Measurements from ENCODE around the gene URB1.

URB1 gene

DNA sequence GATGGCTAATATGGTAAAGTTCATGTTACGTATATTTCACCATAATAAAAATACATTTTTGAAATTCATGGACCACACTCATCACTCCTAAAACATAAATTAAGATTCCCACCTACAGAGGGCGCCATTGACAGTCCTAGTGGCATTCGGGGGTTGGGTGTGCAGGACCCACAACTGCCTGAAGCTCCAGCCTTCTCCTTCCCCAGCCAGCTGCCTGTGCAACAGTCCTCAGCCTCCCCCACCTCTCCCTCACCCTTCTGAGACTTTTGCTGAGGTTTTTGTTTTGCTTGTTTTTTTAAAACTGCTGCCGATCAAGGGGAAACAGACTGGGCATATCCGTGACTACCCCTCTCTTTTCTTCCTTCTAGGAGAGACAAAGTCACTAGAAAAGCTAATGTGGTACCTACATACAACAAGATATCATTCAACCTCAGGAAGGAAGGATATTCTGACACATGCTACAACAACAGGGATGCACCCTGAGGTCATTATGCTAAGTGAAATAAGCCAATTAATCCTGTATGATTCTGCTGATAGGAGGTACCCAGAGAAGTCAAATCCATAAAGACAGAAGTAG, 10.5 kb upstream of the URB1 start:
- TF ChIP-seq, protein P1, sequence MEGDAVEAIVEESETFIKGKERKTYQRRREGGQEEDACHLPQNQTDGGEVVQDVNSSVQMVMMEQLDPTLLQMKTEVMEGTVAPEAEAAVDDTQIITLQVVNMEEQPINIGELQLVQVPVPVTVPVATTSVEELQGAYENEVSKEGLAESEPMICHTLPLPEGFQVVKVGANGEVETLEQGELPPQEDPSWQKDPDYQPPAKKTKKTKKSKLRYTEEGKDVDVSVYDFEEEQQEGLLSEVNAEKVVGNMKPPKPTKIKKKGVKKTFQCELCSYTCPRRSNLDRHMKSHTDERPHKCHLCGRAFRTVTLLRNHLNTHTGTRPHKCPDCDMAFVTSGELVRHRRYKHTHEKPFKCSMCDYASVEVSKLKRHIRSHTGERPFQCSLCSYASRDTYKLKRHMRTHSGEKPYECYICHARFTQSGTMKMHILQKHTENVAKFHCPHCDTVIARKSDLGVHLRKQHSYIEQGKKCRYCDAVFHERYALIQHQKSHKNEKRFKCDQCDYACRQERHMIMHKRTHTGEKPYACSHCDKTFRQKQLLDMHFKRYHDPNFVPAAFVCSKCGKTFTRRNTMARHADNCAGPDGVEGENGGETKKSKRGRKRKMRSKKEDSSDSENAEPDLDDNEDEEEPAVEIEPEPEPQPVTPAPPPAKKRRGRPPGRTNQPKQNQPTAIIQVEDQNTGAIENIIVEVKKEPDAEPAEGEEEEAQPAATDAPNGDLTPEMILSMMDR (IDR thresholded peaks at IDR 0.05): peak; percentile 57

DNA sequence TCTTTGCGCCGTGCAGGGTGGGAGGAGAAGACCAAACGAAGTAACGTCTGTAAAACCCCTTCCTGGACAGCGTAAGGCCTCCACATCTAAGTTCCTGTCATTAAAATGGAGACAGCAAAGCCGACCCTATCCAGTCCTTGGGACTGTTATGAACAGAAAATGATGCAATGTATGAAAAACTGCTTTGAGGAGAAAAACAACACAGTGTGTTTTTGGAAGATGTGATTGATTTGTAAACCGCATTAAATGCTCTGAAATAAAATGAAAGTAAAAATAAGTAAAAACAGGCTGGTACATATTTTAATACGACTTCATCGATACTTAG, 827 bp upstream of the URB1 start:
- TF ChIP-seq, protein P1 (IDR thresholded peaks at IDR 0.05): no peak

DNA sequence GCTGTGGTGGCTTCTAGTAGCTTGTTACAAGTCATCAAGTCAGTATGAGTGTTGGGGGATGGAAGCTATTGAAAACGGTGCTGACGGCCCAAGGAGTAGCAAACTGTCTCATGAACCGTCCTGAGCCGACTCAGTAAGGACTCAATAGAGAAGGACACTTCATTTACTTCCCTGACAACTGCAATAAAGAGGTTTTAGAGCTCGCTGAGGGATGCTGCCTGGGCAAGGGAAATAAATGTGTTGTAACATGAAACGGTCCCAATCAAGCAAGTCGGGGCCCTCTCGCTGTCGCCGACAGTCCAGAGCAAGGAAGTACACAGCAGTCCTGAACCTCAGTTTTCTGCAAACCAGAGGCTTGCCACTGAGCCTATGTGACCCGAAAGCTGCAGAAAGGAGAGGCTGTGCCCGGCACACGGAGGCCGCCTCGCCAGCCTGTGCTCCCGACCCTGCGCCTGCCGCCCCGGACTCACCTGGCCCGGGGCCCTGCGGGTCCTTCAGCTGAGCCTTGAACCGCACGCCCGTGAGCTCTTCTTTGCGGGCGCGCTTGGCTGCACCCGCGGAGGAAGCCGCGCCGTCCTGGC, 423 bp downstream of the URB1 start:
- TF ChIP-seq, protein P1 (IDR thresholded peaks at IDR 0.05): no peak

DNA sequence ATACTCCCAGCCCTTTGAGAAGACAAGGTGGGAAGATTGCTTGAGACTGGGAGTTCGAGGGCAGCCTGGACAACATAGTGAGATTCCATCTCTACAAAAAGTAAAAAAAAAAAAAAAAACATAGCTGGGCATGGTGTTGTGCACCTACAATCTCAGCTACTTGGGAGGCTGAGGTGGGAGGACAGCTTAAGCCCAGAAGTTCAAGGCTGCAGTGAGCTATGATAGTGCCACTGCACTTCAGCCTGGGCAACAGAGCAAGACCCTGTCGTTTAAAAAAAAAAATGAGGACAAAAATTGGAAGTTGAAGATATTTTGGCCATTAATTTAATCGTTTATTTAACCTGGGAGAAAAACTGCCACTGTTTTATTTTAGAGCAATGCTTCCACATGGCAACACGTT, 1.1 kb downstream of the URB1 start:
- TF ChIP-seq, protein P1 (IDR thresholded peaks at IDR 0.05): no peak

DNA sequence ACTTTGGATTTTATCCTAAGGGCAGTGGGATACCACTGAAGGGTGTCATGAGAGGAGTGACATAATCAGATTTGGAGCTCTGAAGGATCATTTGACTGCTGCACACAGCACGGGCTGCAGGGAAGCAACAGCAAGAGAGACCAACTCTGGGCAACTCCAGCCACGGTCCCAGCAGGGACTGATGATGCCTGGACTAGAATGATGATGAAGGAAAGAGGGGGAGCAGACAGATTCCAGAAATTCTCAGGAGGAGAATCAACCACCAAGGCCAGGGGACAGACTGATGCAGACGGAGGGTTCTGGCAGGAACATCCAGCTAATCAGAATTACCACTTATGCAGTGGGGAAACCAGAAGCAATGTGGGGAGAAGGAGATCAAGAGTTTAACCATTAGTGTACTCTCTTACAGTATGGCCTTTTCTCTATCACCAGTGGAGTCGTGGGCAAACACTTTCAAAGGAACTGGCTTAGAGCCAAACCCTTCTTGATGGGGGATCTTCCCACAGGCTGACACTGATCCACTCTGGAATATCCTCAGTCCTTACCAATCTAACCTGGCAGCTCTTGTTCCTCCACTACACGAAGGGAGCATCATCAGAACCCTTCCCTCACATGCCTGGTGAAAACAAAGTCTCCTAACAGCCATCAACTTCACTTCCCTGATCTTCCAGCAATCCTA, 3.3 kb downstream of the URB1 start:
- TF ChIP-seq, protein P1 (IDR thresholded peaks at IDR 0.05): no peak

DNA sequence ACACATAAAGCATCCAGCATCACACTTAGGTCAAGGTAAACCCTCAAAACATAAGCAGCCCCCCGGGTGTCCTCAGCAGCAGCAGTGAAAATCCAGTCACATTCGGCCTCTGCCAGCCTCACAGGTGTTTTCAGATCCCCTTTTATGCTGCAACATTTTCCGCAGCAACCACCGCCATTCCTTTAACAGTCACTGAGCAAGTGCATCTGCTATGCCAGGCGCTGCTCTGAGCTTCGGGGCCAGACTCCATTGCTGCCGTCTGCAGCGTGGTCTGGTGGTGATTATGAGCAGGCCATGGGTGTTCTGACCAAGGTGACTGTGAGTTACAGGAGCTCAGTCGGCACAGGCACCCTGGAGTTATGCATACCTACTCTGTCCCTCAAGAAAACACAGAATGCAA, 4.5 kb downstream of the URB1 start:
- TF ChIP-seq, protein P1 (IDR thresholded peaks at IDR 0.05): no peak

DNA sequence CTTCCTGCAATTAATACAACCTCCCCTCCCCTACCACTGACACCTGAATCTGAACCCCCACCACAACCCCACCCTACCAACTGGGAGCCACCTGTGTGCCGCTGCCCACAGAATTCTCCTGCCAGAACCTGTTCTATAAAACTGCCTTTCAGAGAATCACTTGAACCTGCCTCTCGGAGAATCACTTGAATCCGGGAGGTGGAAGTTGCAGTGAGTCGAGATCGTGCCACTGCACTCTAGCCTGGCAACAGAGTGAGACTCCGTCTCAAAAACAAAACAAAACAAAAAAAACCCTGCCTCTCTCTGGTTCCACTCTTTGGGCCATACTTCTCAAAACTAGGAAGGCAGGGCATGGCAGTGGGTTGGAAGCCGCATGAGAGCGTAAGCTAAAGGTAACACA, 5.7 kb downstream of the URB1 start:
- TF ChIP-seq, protein P1 (IDR thresholded peaks at IDR 0.05): no peak
